HUDEP-2 (cell line): ENCODE measurements around the gene CD46.
A peak's percentile ranks its signal among the peaks of the same experiment; 100 is the strongest.

ENCODE experiments used
- DNase-seq, 76 experiments: peaks; one replicate each; lab custom pipeline; 2025; ENCODE audit not compliant: unreplicated experiment in 76 of 76; lab: John Stamatoyannopoulos, UW

Gene CD46

GRCh38 chr1:207812778-207813511, 61.1 kb downstream of the CD46 start:
- no peak for DNase-seq

GRCh38 chr1:207813512-207813881, 61.6 kb downstream of the CD46 start:
- peak in 1 of 76 experiments; percentile 30 for DNase-seq

- DNase-seq: no peak
Measured at GRCh38 chr1:207813946-207814345, 62.1 kb downstream of the CD46 start.

- DNase-seq: no peak
Measured at GRCh38 chr1:207814469-207814868, 62.6 kb downstream of the CD46 start.

- peak in 4 of 76 experiments; percentile 15 to 22 (median 16) for DNase-seq
Measured at GRCh38 chr1:207815466-207815865, 63.6 kb downstream of the CD46 start.

GRCh38 chr1:207815913-207816291, 64.0 kb downstream of the CD46 start:
- DNase-seq: peak in 3 of 76 experiments; percentile 6 to 16 (median 12)

GRCh38 chr1:207817166-207817565, 65.3 kb downstream of the CD46 start:
- DNase-seq: no peak

GRCh38 chr1:207817778-207818751, 66.2 kb downstream of the CD46 start:
- no peak for DNase-seq

- DNase-seq: no peak
Measured at GRCh38 chr1:207818971-207819451, 67.2 kb downstream of the CD46 start.

- DNase-seq: no peak
Measured at GRCh38 chr1:207820568-207821463, 69.0 kb downstream of the CD46 start.

- DNase-seq: no peak
Measured at GRCh38 chr1:207821464-207822045, 69.7 kb downstream of the CD46 start.

GRCh38 chr1:207822124-207822601, 70.3 kb downstream of the CD46 start:
- no peak for DNase-seq

- DNase-seq: peak in 2 of 76 experiments; percentile 9 to 14
Measured at GRCh38 chr1:207822602-207823451, 71.0 kb downstream of the CD46 start.

GRCh38 chr1:207823531-207823879, 71.7 kb downstream of the CD46 start:
- DNase-seq: no peak

- DNase-seq: peak in 8 of 76 experiments; percentile 13 to 58 (median 24)
Measured at GRCh38 chr1:207823880-207824566, 72.2 kb downstream of the CD46 start.

GRCh38 chr1:207824691-207825408, 73.0 kb downstream of the CD46 start:
- peak in 13 of 76 experiments; percentile 10 to 51 (median 30) for DNase-seq

GRCh38 chr1:207825409-207825695, 73.5 kb downstream of the CD46 start:
- no peak for DNase-seq
